Inflammatory macrophage treated with lipopolysaccharide for 4 hours (primary cell): ENCODE results near the gene HGD.
"Not testable (repeated sequence)": the region's sequence is repeated elsewhere in the genome, so short reads cannot be mapped to it uniquely, and the experiment has no call there.

Experiments
- DNase-seq: peaks from one replicate; pipeline ENCODE4 v3.0.0-alpha.2; 2020

HGD gene

GRCh38 chr3:120678984-120679383 lies 3.1 kb downstream of the HGD start:
- no peak for DNase-seq

- peak; percentile 66 for DNase-seq
Observed at GRCh38 chr3:120678331-120678947, 3.6 kb downstream of the HGD start.

DNA sequence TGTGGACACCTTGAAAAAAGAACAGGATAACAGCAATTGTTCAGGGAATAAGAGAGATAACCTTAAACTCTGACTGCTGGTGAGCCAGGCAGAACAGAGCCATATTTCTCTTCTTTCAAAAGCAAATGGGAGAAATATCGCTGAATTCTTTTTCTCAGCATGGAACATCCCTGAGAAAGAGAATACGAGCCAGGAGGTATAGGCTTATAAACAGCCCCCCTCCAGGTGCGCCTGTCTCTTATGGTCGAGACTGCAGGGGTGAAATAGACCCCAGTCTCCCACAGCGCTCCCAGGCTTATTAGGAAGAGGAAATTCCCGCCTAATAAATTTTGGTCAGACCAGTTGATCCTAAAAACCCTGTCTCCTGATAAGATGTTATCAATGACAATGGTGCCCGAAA lies 4.8 kb downstream of the HGD start:
- DNase-seq: not testable (repeated sequence)

GRCh38 chr3:120673116-120673515 lies 8.9 kb downstream of the HGD start:
- no peak for DNase-seq

GRCh38 chr3:120670576-120670975 lies 11.5 kb downstream of the HGD start:
- peak; percentile 37 for DNase-seq

DNA sequence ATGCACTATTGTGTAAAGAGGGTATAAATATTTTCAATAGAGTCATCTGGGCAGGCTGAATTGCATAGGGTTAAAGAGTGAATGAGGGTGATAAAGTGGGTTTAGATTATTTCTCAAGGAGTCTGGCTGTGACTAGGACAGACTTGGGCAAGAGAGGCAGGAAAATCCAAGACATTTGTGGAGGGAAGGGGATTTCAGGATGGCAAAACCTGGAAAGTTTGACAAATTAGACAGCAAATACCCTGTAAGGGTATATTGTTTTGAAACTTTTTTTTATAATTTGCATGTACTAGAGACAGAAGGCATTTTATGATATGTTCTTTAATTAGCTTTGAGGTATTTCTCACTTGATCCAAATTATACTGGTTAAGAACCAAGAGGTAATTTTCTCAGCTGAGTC lies 17.1 kb downstream of the HGD start:
- DNase-seq: peak; percentile 49

GRCh38 chr3:120661945-120662344 lies 20.1 kb downstream of the HGD start:
- DNase-seq: no peak

GRCh38 chr3:120661106-120661905 lies 20.7 kb downstream of the HGD start:
- no peak for DNase-seq

- no peak for DNase-seq
Observed at GRCh38 chr3:120659834-120660233, 22.2 kb downstream of the HGD start.

DNA sequence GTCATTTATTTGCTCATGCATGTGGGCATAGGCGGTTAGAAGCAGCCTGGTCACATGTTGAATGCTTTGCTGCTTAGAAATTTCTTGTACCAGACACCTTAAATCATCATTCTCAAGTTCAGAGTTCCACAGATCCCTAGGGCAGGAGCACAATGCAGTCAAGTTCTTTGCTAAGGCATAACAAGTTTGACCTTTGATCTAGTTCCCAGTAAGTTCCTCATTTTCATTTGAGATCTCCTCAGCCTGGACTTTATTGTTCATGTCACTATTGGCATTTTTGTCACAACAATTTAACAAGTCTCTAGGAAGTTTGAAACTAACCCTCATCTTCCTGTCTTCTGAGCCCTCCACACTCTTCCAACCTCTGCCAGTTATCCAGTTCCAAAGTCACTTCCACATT lies 22.8 kb downstream of the HGD start:
- peak; percentile 48 for DNase-seq

GRCh38 chr3:120652896-120653545 lies 29.0 kb downstream of the HGD start:
- DNase-seq: no peak

- DNase-seq: no peak
Observed at GRCh38 chr3:120652281-120652680, 29.8 kb downstream of the HGD start.

DNA sequence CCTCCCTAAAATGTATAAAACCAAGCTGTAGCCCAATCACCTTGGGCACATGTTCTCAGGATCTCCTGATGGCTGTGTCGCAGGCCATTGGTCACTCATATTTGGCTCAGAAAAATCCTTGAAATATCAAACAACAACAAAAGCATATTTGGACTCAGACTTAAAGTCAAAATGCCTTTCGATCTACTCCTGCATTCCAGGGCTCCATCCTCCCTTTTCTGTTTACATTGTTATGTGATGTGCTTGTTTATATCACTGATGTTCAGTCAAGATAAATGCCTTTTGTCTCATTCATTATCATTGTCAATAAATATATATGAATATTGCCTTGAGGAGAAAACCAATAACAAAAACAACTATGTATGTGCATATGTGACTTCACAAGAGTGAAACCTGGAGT lies 31.7 kb downstream of the HGD start:
- no peak for DNase-seq

DNA sequence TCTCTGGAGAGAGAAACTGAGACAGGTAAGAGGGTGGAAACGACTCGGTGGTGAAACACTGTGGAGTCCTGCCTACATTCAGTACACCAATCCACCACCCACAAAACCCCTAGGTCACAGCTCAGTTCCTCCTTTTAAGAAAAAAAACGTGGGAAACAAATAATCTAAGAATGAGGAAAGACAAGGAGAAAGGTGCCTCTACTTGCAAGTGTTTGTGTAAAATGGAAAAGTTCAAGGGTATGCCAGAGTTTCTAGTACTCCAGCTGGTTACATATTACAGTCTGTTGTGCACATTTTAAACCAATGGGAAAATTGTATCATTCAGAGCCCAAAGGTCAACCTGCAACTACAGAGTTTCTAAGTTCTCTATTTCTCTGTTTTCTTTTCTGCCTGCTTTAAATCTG lies 32.2 kb downstream of the HGD start:
- peak; percentile 70 for DNase-seq

- DNase-seq: no peak
Observed at GRCh38 chr3:120648290-120648689, 33.7 kb downstream of the HGD start.

- peak; percentile 39 for DNase-seq
Observed at GRCh38 chr3:120646771-120647432, 35.1 kb downstream of the HGD start.

DNA sequence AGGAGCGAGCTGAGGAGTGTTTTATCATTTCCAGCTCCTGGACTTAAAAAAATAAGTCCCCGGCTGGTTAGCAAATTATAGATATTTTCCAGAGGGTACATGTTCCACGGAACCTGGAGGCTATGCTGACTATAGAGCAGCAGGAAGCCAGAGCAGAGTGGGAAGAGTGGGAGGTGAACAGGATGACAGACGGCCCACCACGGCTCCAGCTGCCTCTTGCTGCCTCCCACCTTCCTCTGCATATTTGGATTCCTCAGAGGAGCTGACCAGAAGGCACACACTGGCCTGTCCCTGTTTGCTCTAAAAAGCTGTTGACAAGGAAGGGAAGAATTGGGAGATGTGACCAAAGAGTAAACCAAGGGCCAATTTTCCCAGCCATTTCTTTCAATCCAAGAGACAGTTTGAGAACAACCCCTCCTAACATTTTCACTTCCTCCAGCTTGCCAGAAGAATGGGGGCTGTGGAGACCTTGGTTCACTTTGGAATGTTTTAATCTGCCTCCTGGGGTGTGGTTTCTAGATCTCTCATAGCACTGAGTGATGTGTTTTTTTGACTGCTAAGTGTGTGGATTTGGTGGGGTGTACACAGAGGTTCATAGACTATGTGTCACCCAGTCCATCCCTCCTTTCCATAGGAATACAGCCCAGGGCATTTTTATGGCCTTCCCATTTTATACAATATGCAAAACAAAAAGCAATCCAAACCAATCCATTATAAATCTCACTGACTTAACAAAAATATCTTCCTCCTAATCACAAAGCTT lies 36.8 kb downstream of the HGD start:
- DNase-seq: peak; percentile 64

GRCh38 chr3:120642368-120642948 lies 39.6 kb downstream of the HGD start:
- DNase-seq: peak; percentile 93

- DNase-seq: no peak
Observed at GRCh38 chr3:120641696-120642246, 40.3 kb downstream of the HGD start.

GRCh38 chr3:120640231-120640630 lies 41.8 kb downstream of the HGD start:
- no peak for DNase-seq

- not testable (repeated sequence) for DNase-seq
Observed at GRCh38 chr3:120638820-120639219, 43.2 kb downstream of the HGD start.
